Activated CD4-positive, alpha-beta T cell treated with anti-CD3 and anti-CD28 coated beads, Interleukin-2, Interleukin-6, amounts not matched to agents 100 ng/mL and 50 ng/mL, durations not matched to agents 16 hours and 8 hours (primary cell): ENCODE measurements around the gene TEAD1.

Experiments used
- DNase-seq: peaks from one replicate; pipeline ENCODE4 v3.0.0-alpha.2; 2020

Gene TEAD1

DNA sequence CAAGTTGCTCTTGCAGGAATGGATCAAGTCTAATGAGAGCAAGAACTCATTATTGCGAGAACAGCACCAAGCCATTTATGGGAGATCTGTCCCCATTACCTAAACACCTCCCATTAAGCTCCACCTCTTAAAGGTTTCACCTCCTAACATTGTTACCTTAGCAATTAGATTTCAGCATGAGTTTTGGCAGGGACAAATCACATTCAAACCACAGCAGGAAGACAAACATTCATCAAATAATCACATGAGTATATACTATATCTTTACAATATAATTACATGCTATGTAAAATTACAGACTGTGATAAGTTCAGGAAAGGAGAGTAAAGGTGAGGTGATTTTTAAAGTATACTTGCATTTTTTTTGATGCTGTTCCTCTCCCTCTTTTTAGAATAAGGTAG lies 6.6 kb upstream of the TEAD1 start:
- DNase-seq: no peak

DNA sequence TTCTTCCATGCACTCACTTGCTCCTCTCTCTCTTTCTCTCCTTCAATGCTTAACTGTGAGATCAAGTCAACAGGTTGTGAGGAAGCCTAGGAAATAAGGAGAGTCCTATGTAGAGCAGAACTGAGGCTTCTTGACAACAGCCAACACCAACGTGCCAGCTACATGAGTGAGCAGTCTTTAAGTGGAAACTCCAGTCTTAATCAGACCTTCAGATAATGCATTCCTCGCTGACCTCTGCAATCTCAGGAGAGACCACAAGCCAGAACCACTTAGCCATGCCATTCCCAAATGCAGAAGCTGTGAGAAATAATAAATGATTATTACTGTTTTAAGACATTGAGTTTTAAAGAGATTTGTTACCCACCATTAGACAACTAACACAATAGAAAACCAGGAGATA lies 6.1 kb upstream of the TEAD1 start:
- no peak for DNase-seq

- no peak for DNase-seq
Observed at GRCh38 chr11:12669930-12670329, 4.3 kb upstream of the TEAD1 start.

GRCh38 chr11:12671370-12671769 lies 2.9 kb upstream of the TEAD1 start:
- DNase-seq: no peak

DNA sequence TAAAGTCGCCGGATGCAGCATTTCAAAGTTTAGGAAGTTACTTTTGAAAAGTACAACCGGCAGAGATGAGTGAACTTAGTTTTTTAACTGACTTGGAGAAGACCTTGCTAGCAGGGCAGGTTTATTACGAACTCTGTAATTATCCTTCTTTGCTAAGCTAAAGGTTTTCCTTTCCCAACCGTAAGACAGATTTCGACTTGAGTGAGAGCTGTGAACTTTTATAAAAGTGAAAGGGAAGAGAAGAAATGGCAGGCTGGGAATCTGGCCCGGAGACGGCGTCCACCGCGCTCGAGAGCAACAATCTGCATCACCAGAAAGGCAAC lies 659 bp upstream of the TEAD1 start:
- DNase-seq: no peak

GRCh38 chr11:12674571-12674935 lies 332 bp downstream of the TEAD1 start:
- peak; percentile 9 for DNase-seq

DNA sequence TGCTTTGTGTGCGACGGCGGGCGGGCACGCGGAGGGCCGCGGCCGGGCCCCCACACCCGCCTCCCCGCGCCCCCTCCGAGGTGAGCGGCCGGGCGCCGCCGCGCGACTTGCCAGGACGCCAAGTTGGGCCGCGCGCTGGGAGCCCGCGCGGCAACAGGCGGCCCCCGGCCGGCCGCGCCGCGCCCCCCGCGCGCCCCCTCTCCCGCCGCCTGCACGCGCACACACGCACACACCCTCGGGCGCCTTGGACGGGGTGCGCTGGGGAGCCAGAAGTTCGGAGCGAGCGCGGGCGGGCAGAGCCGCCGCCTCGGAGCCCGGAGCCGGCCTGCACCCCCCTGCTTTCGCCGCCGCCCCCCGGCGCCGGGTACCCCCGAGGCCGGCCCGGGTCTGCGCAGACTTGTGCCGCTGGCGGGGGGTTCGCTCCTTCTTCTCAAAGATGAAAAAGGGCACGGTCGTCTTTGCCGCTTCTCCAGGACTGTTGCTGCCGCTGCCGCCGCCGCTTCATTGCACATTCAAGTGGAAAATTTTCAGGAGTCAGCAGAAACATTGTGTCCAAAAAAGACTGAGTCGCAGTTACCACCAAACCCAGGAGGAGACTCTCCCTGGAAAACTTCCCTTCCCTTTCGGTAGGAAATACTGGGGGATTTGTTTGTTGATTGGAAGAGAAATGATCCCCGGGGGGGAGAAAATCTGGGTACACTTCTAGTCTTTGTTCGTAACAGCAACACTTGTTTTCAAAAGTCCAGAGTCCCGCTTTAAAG lies 895 bp downstream of the TEAD1 start:
- DNase-seq: no peak

DNA sequence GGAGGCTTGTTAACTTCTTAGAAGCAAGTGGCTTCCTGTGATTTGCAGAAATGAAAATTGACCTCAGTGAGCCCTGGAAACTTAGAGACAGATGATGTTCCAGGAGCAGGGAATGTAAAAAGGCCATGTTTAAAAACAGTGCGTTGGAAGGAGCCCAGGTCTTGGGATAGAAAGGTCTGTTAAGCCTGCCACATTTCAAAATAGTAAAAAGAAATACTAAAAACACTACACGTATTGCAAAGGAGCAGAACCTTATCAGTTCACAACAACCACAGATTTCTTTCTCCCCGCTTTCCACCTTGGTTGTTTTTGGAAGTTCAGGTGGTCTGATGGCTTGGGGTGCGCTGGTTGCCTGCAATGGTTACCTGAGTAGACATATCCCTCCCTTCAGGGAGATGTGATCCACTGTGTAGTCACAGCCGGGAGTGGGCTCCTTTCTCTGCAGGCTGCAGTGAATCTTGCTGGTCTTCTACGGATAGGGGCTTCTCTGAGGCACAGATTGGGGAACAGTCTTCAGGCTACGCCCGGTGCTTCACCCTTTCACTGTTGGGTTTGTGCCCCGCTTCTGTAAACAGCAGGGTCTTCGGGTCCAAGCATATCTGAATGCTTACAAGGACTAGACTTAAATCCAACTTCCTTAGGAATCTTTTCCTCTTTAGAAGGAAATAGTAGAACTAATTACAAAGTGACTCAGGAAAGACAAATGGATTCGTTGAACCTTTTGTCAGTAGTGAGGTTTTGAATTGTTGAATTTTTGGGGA lies 1.9 kb downstream of the TEAD1 start:
- DNase-seq: no peak

GRCh38 chr11:12677131-12677530 lies 2.9 kb downstream of the TEAD1 start:
- DNase-seq: no peak

GRCh38 chr11:12678092-12678491 lies 3.9 kb downstream of the TEAD1 start:
- no peak for DNase-seq

GRCh38 chr11:12678991-12679390 lies 4.8 kb downstream of the TEAD1 start:
- DNase-seq: no peak

DNA sequence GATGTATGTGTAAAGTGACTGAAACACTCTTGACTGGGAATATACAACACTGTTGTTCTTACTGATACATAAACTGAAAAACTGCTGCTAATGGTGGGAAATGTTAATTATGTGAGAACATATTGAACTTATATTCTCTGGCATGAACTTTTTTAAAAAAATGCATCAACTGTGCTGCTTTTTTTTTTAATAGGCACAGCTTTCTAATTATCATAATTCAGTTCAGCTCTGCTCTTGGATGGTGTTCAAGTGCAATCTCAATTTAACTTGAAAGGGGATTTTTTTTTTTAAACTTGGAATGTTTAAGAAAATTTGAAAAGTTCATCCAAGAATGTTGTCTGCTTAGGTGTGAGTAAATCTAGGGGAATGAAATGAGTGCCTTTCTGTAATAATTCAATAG lies 5.2 kb downstream of the TEAD1 start:
- no peak for DNase-seq

GRCh38 chr11:12680246-12680939 lies 6.2 kb downstream of the TEAD1 start:
- peak; percentile 7 for DNase-seq

- no peak for DNase-seq
Observed at GRCh38 chr11:12680940-12681258, 6.7 kb downstream of the TEAD1 start.

DNA sequence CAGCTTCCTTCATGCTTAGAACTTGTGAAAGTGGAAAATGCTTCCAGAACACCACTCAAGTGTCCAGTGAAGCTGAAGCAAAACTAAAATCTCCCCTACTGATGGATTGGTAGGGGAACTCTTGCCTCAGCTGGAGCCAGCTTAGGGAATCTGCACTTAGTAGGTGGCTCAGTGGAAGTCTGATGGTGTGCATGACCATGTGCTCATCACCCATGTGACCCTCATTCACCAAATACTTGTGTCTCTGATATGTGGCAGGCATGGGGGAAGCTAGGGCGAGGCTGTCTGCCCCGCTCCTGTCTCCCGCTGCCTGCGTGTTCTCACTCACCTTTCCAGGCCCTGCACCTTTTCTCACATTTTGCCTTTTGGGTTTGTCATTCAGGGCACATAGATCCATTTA lies 7.2 kb downstream of the TEAD1 start:
- DNase-seq: no peak

GRCh38 chr11:12682288-12682687 lies 8.1 kb downstream of the TEAD1 start:
- DNase-seq: no peak

GRCh38 chr11:12682737-12683500 lies 8.7 kb downstream of the TEAD1 start:
- DNase-seq: no peak

GRCh38 chr11:12683874-12684273 lies 9.7 kb downstream of the TEAD1 start:
- DNase-seq: no peak

DNA sequence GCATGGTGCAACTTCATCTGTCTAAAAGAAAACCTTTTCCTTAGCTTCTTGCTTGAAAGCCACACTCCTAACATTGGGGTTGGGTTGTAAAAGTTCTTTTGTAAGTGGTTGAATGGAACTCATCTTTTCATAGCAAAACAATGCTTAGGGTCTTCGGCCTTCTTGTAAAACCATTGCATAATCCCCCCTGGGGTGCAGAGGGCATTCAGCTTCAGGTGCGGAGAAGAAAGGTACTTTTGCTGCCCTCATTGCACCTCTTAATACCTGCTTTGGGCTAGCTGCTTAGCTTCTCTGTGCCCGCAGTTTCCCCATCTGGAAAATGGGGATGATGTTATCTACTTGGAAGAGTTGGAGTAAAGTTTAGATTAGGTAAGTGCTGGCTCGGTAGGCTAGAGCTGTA lies 10.1 kb downstream of the TEAD1 start:
- DNase-seq: no peak

DNA sequence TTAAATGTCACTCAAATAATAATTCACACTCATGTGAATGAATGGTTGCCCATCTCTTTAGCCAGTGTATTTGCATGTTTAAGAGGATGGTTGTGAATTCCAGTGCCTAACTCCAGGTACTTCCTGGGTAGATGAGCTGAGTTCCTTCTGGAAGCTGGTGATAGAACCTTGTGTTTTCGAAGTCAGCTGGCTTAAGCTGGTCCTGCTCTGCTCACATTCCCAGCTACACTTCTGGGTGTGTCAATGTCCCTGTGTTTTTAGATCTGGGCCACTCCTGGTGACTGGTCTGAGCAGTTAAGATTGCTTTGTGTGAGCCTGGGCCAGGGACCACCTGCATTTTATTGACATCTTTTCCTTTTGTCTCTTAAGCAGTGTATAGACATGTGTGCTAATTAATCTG lies 10.6 kb downstream of the TEAD1 start:
- DNase-seq: no peak

- DNase-seq: no peak
Observed at GRCh38 chr11:12685229-12685628, 11.0 kb downstream of the TEAD1 start.

DNA sequence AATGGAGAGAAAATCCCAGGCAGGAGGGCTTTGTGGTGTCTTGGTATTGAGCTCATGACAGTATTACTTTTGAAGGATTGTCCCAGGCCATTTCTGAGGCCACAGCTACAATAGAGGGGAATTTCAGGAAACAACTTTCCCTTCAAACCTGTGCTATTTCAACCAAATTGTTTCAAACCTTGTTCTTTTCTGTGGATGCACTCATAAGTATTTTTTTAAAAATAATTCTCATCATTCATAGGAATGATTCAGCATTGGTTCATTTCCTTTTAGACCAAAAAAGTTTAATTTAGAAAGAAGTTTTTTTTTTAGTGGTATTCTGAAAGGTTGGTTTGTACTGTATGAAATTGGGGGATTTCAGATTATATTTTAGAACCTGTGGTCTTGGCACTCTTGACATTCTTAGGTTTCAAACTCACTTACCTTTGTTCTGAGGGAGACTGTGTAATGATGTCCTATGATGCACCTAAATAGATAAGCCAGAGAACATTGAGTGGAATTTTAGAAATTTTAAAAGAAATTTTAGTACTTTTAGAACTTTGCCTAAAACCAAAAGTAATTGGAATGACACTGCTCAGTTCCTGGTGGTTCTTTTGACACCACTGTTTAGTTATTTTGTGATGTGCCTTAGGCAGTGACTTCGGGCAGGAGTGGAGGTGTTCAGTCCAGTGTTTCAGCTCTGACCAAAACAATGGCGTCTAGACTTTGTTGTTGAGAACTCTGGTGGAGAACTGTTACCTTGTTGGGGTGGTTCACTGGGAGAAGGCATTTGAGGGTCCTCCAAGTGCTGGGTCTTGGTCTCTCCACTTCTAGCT lies 12.2 kb downstream of the TEAD1 start:
- no peak for DNase-seq

DNA sequence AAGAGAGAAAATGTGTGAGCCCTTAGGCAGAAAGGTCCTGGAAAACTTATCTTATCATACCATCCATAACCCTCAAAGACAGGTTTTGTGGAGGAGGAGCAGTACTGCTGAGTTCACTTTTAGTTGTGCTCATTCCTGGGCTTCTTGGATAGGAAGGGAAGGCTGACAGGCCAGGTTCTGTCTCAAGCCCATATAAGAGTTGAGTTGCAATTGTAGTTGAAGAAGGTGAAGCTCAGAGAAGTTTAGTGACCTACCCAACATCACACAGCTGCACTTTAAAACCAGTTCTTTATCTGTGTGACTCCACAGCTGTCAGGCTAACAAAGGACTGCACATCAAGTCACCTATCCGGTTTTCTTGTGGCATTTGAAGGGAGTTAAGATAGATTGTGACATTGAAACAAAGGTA lies 13.0 kb downstream of the TEAD1 start:
- no peak for DNase-seq
